PC-3 (cell line): Measurements from ENCODE around the gene CCNL2. TPM values are rescaled to one million over a fixed set of nuclear protein-coding genes. Genes with fewer than 3 reads are reported as not detected.
"Not testable (repeated sequence)": the region's sequence is repeated elsewhere in the genome, so short reads cannot be mapped to it uniquely, and the experiment has no call there.

Source experiments
- ATAC-seq: fragments of 200-7000 bp; cut with Tn5 transposase; 2 replicates; pipeline ENCODE4 v1.9.1; 2020; ENCODE audit warnings: mild to moderate bottlenecking, moderate library complexity
- BruUV-seq: library from RNA; stranded (reverse); fragments of 400-500 nt; replicated peaks from 2 replicates; lab custom pipeline; 2021; lab: Mats Ljungman, UMichigan
- CTCF ChIA-PET: fragments of 300-600 bp; sonication (Branson Sonifier 250); formaldehyde crosslinking; loops from one replicate; lab custom pipeline; 2022; ENCODE audit warnings: antibody characterized with exemption; lab: Charles Lee
- POLR2A ChIA-PET: fragments of 300-600 bp; sonication (Branson Sonifier 250); formaldehyde crosslinking; loops from one replicate; lab custom pipeline; 2022; ENCODE audit warnings: antibody characterized with exemption; ENCODE audit not compliant: unreplicated experiment; lab: Charles Lee
- DNase-seq: peaks from one replicate; pipeline ENCODE4 v3.0.0-alpha.2; 2015
- H2AFZ ChIP-seq: fragments of 300-600 bp; sonication (generic); 2 replicates; pipeline ENCODE4 v1.6.0; 2016; ENCODE audit warnings: antibody characterized with exemption, low read length
- H3F3A ChIP-seq: fragments of 300-600 bp; sonication (generic); one replicate; pipeline ENCODE4 v1.6.0; 2017; ENCODE audit warnings: antibody characterized with exemption, low read length, control low read depth, mild to moderate bottlenecking; ENCODE audit not compliant: unreplicated experiment
- H3K27ac ChIP-seq: fragments of 300-600 bp; sonication (generic); 2 replicates; pipeline ENCODE4 v1.5.1; 2016; ENCODE audit warnings: mild to moderate bottlenecking, low read length
- H3K27me3 ChIP-seq: fragments of 300-600 bp; sonication (generic); 2 replicates; pipeline ENCODE4 v1.6.1; 2016; ENCODE audit warnings: low read length, mixed read lengths
- H3K36me3 ChIP-seq: fragments of 300-600 bp; sonication (generic); 2 replicates; pipeline ENCODE4 v1.6.1; 2016; ENCODE audit warnings: low read depth, mixed run types, low read length, mixed read lengths
- H3K4me1 ChIP-seq: fragments of 300-600 bp; sonication (generic); 2 replicates; pipeline ENCODE4 v1.5.1; 2016; ENCODE audit warnings: low read length; ENCODE audit not compliant: insufficient read depth
- H3K4me2 ChIP-seq: fragments of 300-600 bp; sonication (generic); 2 replicates; pipeline ENCODE4 v1.6.0; 2016; ENCODE audit warnings: low read length
- H3K4me3 ChIP-seq: fragments of 300-600 bp; sonication (generic); 2 replicates; pipeline ENCODE4 v1.5.1; 2016; ENCODE audit warnings: mild to moderate bottlenecking, low read length, mixed read lengths
- H3K79me2 ChIP-seq: fragments of 300-600 bp; sonication (generic); 2 replicates; pipeline ENCODE4 v1.6.1; 2017; ENCODE audit warnings: low read length, mixed read lengths
- H3K9ac ChIP-seq: fragments of 300-600 bp; sonication (generic); 2 replicates; pipeline ENCODE4 v1.6.0; 2016; ENCODE audit warnings: mild to moderate bottlenecking, low read length
- H3K9me2 ChIP-seq: fragments of 300-600 bp; sonication (generic); replicated peaks from 2 replicates; pipeline ENCODE4 v1.6.1; 2016; ENCODE audit warnings: mixed run types, low read length, mixed read lengths
- H3K9me3 ChIP-seq: fragments of 300-600 bp; sonication (generic); 2 replicates; pipeline ENCODE4 v1.6.1; 2016; ENCODE audit warnings: low read length, mixed read lengths
- H4K20me1 ChIP-seq: fragments of 300-600 bp; sonication (generic); 2 replicates; pipeline ENCODE4 v1.6.1; 2016; ENCODE audit warnings: low read length, mixed read lengths
- CTCF ChIP-seq: fragments of 300-600 bp; sonication (generic); conservative IDR thresholded peaks from 2 replicates; pipeline ENCODE4 v1.5.1; 2017; ENCODE audit warnings: antibody characterized with exemption, low read depth, mild to moderate bottlenecking, low read length
- EZH2 ChIP-seq: fragments of 300-600 bp; sonication (generic); IDR thresholded peaks from one replicate; pipeline ENCODE4 v1.6.1; 2017; ENCODE audit warnings: antibody characterized with exemption, mild to moderate bottlenecking, low read length; ENCODE audit not compliant: unreplicated experiment
- EZH2phosphoT487 ChIP-seq: fragments of 300-600 bp; sonication (generic); IDR thresholded peaks from 2 replicates; pipeline ENCODE4 v1.6.1; 2018; ENCODE audit warnings: mild to moderate bottlenecking, antibody characterized with exemption, low read length, borderline replicate concordance
- intact Hi-C: fragments of 100-400 bp; cut with micrococcal nuclease; formaldehyde crosslinking; loops from 2 replicates; pipeline ENCODE4 v1.9.0; 2023
- total RNA-seq: library from RNA; depleted of rRNA; stranded (reverse); fragments of >200 nt; gene quantifications from 2 replicates; pipeline ENCODE4 v1.2.3, GENCODE V29; 2014

CCNL2 gene
- total RNA-seq, 1 experiment from 2014 or later, result 385 TPM

GRCh38 chr1:1371364-1371745 lies 27.8 kb downstream of the CCNL2 start:
- intact Hi-C loops, result no loop called here
- Histone ChIP-seq H3K36me3 (peaks cover 10% of the 10 kb centered on the region; the same call in 1 of the 2 replicates), H3K4me2 (no peak overlapping the region), H4K20me1 (no peaks in the 10 kb centered on the region), H3K27ac (no peak overlapping the region), H3K9me2 (no peaks in the 10 kb centered on the region), H2AFZ (no peak overlapping the region), H3K4me3 (no peak overlapping the region), H3K27me3 (no peaks in the 10 kb centered on the region), H3K79me2 (peaks cover 35% of the 10 kb centered on the region), H3F3A (peaks cover 5% of the 10 kb centered on the region), H3K9me3 (peaks cover 10% of the 10 kb centered on the region; the same call in 1 of the 2 replicates), H3K9ac (no peak overlapping the region), H3K4me1 (peaks cover 20% of the 10 kb centered on the region)
- DNase-seq (no peak), ATAC-seq (no peak)
- POLR2A ChIA-PET, result no interaction called here
- no peak for TF ChIP-seq EZH2phosphoT487
- TF ChIP-seq CTCF, result no peak
- no peak for TF ChIP-seq EZH2
- no TSS peak for BruUV-seq
- CTCF ChIA-PET, result no interaction called here

GRCh38 chr1:1370771-1371300 lies 28.3 kb downstream of the CCNL2 start:
- intact Hi-C loops, result no loop called here
- H3K9me2 ChIP-seq, result no peaks in the 10 kb centered on the region
- peaks cover 15% of the 10 kb centered on the region; the same call in 1 of the 2 replicates for H3K9me3 ChIP-seq
- H3K9ac ChIP-seq, result no peak overlapping the region
- TF ChIP-seq EZH2 (no peak), EZH2phosphoT487 (no peak), CTCF (no peak)
- ChIA-PET POLR2A (no interaction called here), CTCF (no interaction called here)
- ATAC-seq (no peak), DNase-seq (no peak)
- peaks cover 16% of the 10 kb centered on the region for H3K4me1 ChIP-seq
- H3K27me3 ChIP-seq, result no peaks in the 10 kb centered on the region
- peaks cover 10% of the 10 kb centered on the region; the same call in 1 of the 2 replicates for H3K36me3 ChIP-seq
- H2AFZ ChIP-seq, result no peak overlapping the region
- H3K79me2 ChIP-seq, result peaks cover 35% of the 10 kb centered on the region
- no peaks in the 10 kb centered on the region for H3F3A ChIP-seq
- no peaks in the 10 kb centered on the region for H4K20me1 ChIP-seq
- BruUV-seq, result no TSS peak
- H3K4me3 ChIP-seq, result no peak overlapping the region
- no peak overlapping the region for H3K27ac ChIP-seq
- H3K4me2 ChIP-seq, result no peak overlapping the region

- H3K9me2 ChIP-seq, H3K4me3 ChIP-seq, H3F3A ChIP-seq, H3K4me2 ChIP-seq, H2AFZ ChIP-seq, intact Hi-C loops, DNase-seq, H4K20me1 ChIP-seq, BruUV-seq, CTCF ChIA-PET, POLR2A ChIA-PET, H3K27ac ChIP-seq, ATAC-seq, H3K9ac ChIP-seq, H3K27me3 ChIP-seq: not testable (repeated sequence)
- Histone ChIP-seq H3K79me2 (peaks cover 35% of the 10 kb centered on the region), H3K36me3 (peaks cover 10% of the 10 kb centered on the region; the same call in 1 of the 2 replicates), H3K4me1 (peaks cover 16% of the 10 kb centered on the region), H3K9me3 (peaks cover 16% of the 10 kb centered on the region; the same call in 1 of the 2 replicates)
These were observed 29.0 kb downstream of the CCNL2 start for GRCh38 chr1:1370094-1370493.
